Thymus (tissue), 14 donors: ENCODE results near the gene SLC49A4. TPM values are rescaled to one million over a fixed set of nuclear protein-coding genes. Genes with fewer than 3 reads are reported as not detected.
A peak's percentile ranks its signal among the peaks of the same experiment; 100 is the strongest.
"Not testable (repeated sequence)": the region's sequence is repeated elsewhere in the genome, so short reads cannot be mapped to it uniquely, and the experiment has no call there.

ENCODE experiments used
- DNase-seq, 9 donors: peaks; one replicate each; pipeline ENCODE4 v3.0.0-alpha.2; 2013; ENCODE audit warnings: low spot score in 9 of 9, low read depth in 6 of 9, missing footprints in 1 of 9
- H3K27ac ChIP-seq, 2 donors: one replicate each; pipeline ENCODE4 v1.5.1; 2013; ENCODE audit warnings: control low read depth in 1 of 2, low read depth in 1 of 2, low read length in 1 of 2, mild to moderate bottlenecking in 1 of 2, moderate library complexity in 1 of 2
- H3K27me3 ChIP-seq, 2 donors: one replicate each; pipeline ENCODE4 v1.5.1; 2013; ENCODE audit warnings: low read length in 1 of 2; ENCODE audit not compliant: control insufficient read depth in 2 of 2, insufficient read depth in 1 of 2
- H3K36me3 ChIP-seq, 2 donors: one replicate each; pipeline ENCODE4 v1.5.1; 2013; ENCODE audit warnings: low read length in 1 of 2, mild to moderate bottlenecking in 1 of 2, moderate library complexity in 1 of 2; ENCODE audit not compliant: control insufficient read depth in 2 of 2, insufficient read depth in 2 of 2
- H3K4me1 ChIP-seq, 2 donors: one replicate each; pipeline ENCODE4 v1.5.1; 2013; ENCODE audit warnings: low read length in 2 of 2; ENCODE audit not compliant: control insufficient read depth in 2 of 2, insufficient read depth in 2 of 2
- H3K4me3 ChIP-seq, 2 donors: one replicate each; pipeline ENCODE4 v1.5.1; 2013; ENCODE audit warnings: low read length in 2 of 2, control low read depth in 1 of 2, mild to moderate bottlenecking in 1 of 2
- H3K9me3 ChIP-seq, 2 donors: one replicate each; pipeline ENCODE4 v1.5.1; 2013; ENCODE audit warnings: low read length in 1 of 2, mild to moderate bottlenecking in 1 of 2; ENCODE audit not compliant: control insufficient read depth in 2 of 2, insufficient read depth in 1 of 2
- WGBS: extraction: QIAGEN DNeasy Blood & Tissue Kit; methylation state at CpG from one replicate; pipeline ENCODE4 v1.1.7; 2013; 5-methylcytosine and 5-hydroxymethylcytosine counted together
- long read RNA-seq, 10 donors: transcript quantifications; one replicate each; lab custom pipeline, GENCODE V29; 2026
- polyA plus RNA-seq: library from polyadenylated mRNA; stranded (reverse); fragments of 200-250 nt; gene quantifications from one replicate; pipeline ENCODE4 v1.2.3, GENCODE V29; 2013
- total RNA-seq: library from RNA; stranded (reverse); fragments of 120-200 nt; gene quantifications from one replicate; pipeline ENCODE4 v1.2.4, GENCODE V29; 2013
- donor health status: healthy.

The SLC49A4 gene, protein sequence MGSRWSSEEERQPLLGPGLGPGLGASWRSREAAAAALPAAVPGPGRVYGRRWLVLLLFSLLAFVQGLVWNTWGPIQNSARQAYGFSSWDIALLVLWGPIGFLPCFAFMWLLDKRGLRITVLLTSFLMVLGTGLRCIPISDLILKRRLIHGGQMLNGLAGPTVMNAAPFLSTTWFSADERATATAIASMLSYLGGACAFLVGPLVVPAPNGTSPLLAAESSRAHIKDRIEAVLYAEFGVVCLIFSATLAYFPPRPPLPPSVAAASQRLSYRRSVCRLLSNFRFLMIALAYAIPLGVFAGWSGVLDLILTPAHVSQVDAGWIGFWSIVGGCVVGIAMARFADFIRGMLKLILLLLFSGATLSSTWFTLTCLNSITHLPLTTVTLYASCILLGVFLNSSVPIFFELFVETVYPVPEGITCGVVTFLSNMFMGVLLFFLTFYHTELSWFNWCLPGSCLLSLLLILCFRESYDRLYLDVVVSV
- total RNA-seq (3.3 TPM), polyA plus RNA-seq (5.9 TPM)
- long read RNA-seq, donor 1 = 0 reads
- long read RNA-seq, donor 2, partial matches to known transcripts = 0 of 4 reads
- long read RNA-seq, donor 2, other reads (novel, unspliced or antisense) = 0 of 4 reads
- long read RNA-seq, donor 3, partial matches to known transcripts = 0 of 2 reads
- long read RNA-seq, donor 3, other reads (novel, unspliced or antisense) = 0 of 2 reads
- long read RNA-seq, donor 4 = 0 reads
- long read RNA-seq, donor 5, partial matches to known transcripts = 0 of 3 reads
- long read RNA-seq, donor 5, other reads (novel, unspliced or antisense) = 0 of 3 reads
- long read RNA-seq, donor 6 = 0 reads
- long read RNA-seq, donor 7 = 0 reads
- long read RNA-seq, donor 8, partial matches to known transcripts = 0 of 1 reads
- long read RNA-seq, donor 8, other reads (novel, unspliced or antisense) = 0 of 1 reads
- long read RNA-seq, donor 9, partial matches to known transcripts = 0 of 1 reads
- long read RNA-seq, donor 9, other reads (novel, unspliced or antisense) = 0 of 1 reads
- long read RNA-seq, donor 10, partial matches to known transcripts = 0 of 2 reads
- long read RNA-seq, donor 10, other reads (novel, unspliced or antisense) = 0 of 2 reads

DNA sequence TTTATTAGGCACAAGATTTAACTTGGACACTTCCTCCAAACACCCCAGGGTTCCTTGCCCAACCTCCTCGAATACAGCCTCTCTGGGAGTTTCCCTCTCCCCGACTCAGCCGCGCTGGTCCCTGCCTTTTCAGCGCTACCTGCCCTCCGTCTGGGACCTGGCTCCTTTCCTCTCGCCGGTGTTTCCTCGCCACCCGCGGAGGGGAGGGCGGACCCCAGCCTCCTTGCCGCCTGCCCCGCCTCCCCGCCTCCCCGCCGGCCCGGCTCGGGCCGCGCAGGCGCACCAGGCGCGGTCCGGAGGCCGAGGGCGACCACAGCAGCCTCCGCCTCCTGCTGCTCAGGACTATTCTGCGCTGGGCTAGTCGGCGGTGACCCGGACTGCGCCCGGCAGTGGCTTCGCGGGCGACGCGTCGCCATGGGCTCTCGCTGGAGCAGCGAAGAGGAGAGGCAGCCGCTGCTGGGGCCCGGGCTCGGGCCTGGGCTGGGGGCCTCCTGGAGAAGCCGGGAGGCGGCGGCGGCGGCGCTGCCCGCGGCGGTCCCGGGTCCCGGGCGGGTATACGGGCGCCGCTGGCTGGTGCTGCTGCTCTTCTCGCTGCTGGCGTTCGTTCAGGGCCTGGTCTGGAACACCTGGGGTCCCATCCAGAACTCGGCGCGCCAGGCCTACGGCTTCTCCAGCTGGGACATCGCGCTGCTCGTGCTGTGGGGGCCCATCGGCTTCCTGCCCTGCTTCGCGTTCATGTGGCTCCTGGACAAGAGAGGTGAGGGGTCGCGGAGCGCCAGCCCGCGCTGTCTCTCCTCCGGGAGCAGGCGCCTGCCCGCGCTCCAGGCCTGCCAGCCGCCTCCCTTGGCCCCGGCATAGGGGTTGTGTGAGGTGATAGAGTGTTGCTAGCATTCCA is at the start of gene SLC49A4:
Gene SLC49A4 (plus strand): TSS at position 291 of the 895 bp plus-strand sequence. CDS start 124 bp downstream, at position 415.
- peak; percentile 15 to 75 (median 49) for DNase-seq
- H3K27ac ChIP-seq = peak within 1 kb of the TSS; percentile 84 to 90
- under 1% methylated on average over 84 of the region's 84 CpGs for WGBS

DNA sequence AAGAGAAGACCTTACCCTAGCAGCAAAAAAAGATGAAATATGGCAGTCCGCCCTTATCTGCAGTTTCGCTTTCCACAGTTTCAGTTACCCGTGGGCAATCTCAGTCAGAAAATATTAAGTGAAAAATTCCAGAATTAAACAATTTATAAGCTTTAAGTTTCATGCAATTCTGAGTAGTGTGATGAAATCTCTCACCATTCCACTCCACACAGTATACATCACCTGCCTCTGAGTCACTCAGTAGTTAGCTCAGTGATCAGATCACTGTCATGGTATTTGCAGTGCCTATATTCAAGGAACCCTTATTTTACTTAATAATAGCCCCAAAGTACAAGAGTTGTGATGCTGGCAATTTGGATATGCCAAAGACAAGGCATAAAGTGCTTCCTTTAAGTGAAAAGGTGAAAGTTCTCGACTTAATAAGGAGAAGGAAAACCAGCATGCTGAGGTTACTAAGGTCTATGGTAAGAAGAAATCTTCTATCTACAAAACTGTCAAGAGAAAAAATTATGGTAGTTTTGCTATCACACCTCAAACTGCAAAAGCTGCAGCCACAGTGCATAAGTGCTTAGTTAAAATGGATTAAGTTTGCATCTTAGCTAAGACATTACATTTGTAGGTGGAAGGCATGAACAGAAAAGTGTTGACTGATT is 49.4 kb upstream of the SLC49A4 start:
- no peak overlapping the region for H3K4me3 ChIP-seq
- no peaks in the 10 kb centered on the region for H3K9me3 ChIP-seq
- no peaks in the 10 kb centered on the region for H3K4me1 ChIP-seq
- over 99% methylated on average over 4 of the region's 4 CpGs for WGBS
- DNase-seq = no peak
- H3K27ac ChIP-seq = no peak overlapping the region
- peaks cover 1 to 10% of the 10 kb centered on the region in 2 donors for H3K36me3 ChIP-seq
- H3K27me3 ChIP-seq = no peaks in the 10 kb centered on the region

More for the DNA sequence above, at the start of gene SLC49A4:
- peak within 1 kb of the TSS; percentile 65 to 91 for H3K4me3 ChIP-seq
- no peaks in the 10 kb centered on the region for H3K9me3 ChIP-seq
- H3K36me3 ChIP-seq = no peaks in the 10 kb centered on the region
- no peaks in the 10 kb centered on the region for H3K27me3 ChIP-seq
- H3K4me1 ChIP-seq = peaks cover 20 to 30% of the 10 kb centered on the region in 2 donors

DNA sequence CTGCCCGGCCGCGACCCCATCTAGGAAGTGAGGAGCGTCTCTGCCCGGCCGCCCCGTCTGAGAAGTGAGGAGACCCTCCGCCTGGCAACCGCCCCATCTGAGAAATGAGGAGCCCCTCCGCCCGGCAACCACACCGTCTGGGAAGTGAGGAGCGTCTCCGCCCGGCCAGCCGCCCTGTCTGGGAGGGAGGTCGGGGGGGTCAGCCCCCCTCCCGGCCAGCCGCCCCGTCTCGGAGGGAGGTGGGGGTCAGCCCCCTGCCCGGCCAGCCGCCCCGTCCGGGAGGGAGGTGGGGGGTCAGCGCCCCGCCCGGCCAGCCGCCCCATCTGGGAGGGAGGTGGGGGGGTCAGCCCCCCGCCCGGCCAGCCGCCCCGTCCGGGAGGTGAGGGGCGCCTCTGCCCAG is 47.6 kb upstream of the SLC49A4 start:
- not testable (repeated sequence) for DNase-seq, H3K9me3 ChIP-seq

DNA sequence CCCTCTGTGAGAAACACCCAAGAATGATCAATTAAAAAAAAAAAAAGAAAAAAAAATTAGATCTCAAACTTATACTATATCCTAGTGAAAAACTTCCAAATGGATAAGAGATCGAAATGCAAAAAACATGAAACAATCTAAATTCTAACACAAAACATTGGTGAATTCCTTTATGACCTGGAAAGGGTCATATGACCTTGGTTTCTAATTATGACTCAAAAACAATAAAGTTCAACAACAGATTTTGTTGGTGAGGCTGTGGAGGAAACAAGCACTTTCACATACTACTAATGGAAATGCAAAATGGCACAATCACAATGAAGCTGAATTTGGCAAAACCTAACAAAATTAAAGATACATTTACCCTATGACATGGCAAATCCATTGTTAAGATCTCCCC is 46.5 kb upstream of the SLC49A4 start:
- no peaks in the 10 kb centered on the region for H3K27me3 ChIP-seq
- H3K4me1 ChIP-seq = no peaks in the 10 kb centered on the region
- peaks cover 6 to 8% of the 10 kb centered on the region in 2 donors for H3K36me3 ChIP-seq
- H3K27ac ChIP-seq = no peak overlapping the region
- no peaks in the 10 kb centered on the region for H3K9me3 ChIP-seq
- no peak overlapping the region for H3K4me3 ChIP-seq
- no peak for DNase-seq
- 99% methylated on average over 1 of the region's 1 CpG for WGBS

More for the DNA sequence above, 47.6 kb upstream of the SLC49A4 start:
- not testable (repeated sequence) for H3K27me3 ChIP-seq, H3K27ac ChIP-seq, H3K4me1 ChIP-seq, H3K4me3 ChIP-seq
- H3K36me3 ChIP-seq = peaks cover 6 to 12% of the 10 kb centered on the region in 2 donors
- WGBS = 96% methylated on average over 26 of the region's 35 CpGs

DNA sequence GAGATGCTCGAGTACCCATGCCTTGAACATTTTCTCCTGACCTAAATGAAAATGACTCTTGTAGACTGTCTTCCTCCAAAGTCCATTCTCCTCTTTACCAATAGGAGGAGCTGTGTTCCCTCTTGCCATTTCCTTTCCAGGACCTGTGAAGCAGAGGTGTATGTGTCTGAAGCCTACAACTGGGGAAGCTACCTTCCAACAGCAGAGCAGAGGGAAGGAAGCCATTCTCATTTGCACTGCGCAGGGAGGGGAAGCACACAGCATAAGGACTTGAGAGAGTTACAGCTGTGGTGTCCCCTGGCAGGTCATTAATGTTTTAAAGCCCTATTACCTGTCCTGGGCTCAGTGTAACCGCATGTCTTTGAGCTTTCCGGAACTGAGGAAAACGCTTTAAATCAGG is 39.9 kb upstream of the SLC49A4 start:
- Histone ChIP-seq H3K36me3 (peaks cover 15 to 16% of the 10 kb centered on the region in 2 donors), H3K27me3 (no peaks in the 10 kb centered on the region), H3K4me3 (no peak overlapping the region), H3K9me3 (no peaks in the 10 kb centered on the region), H3K27ac (no peak overlapping the region), H3K4me1 (no peaks in the 10 kb centered on the region)
- peak; percentile 4 to 69 (median 21) for DNase-seq
- 90% methylated on average over 5 of the region's 5 CpGs for WGBS

DNA sequence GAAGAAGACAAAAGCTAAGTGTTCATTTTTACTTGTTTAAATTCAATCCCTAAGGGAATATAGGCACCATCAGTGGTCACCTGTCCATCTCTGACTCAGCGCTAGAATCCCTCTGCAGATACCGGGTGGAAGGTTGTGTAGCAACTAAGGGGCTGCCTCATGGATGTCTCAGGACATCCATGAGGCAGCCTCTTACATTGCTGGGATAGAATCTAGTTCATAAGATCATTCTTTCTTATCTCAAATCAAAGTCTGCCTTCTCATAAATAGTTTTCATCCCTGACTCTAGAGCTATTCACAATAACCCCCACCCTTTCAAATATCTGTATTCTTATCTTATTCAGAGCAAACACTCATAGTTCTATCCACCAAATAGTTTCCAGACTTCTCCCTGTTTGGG is 39.4 kb upstream of the SLC49A4 start:
- H3K4me1 ChIP-seq = no peaks in the 10 kb centered on the region
- no peak overlapping the region for H3K4me3 ChIP-seq
- peaks cover 16% of the 10 kb centered on the region in 2 donors for H3K36me3 ChIP-seq
- no peaks in the 10 kb centered on the region for H3K27me3 ChIP-seq
- 97% methylated on average over 2 of the region's 2 CpGs for WGBS
- H3K27ac ChIP-seq = no peak overlapping the region
- no peak for DNase-seq
- no peaks in the 10 kb centered on the region for H3K9me3 ChIP-seq

DNA sequence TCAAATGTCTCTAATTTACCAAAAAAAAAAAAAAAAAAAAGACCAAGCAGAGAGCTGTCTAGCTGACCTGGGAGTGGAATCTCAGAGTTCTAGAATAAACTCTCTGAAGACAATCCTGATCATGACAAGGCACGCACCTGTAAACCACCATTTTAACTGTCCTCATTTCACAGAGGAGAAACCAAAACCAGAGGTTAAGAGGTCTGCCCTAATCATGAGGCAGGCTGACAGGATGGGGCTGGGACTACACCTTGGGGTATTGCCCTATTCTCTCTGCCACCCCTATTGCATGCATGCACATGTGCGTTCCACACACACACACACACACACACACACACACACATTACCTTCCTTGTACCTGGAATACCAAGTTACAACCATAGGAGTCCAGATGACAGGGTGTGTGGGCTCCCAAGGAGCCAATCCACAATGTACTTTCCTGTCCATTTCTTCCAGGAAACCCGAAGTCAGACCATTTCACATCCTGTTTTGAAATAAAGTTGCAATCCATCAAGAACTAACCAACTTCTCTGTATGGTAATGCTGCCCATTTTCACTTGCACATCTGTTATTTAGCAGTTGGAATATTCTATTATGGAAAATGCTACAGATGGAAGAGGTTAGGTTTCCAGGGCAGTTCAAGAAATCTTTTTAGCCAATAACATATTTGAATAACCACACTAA is 35.9 kb upstream of the SLC49A4 start:
- no peaks in the 10 kb centered on the region for H3K9me3 ChIP-seq
- WGBS = 83% methylated on average over 3 of the region's 3 CpGs
- H3K27me3 ChIP-seq = no peaks in the 10 kb centered on the region
- DNase-seq = no peak
- H3K4me3 ChIP-seq = no peak overlapping the region
- H3K4me1 ChIP-seq = no peaks in the 10 kb centered on the region
- H3K36me3 ChIP-seq = peaks cover 10 to 18% of the 10 kb centered on the region in 2 donors
- no peak overlapping the region for H3K27ac ChIP-seq
